HG02884 (cell line): ENCODE measurements around the gene S100A4.
"Not testable (repeated sequence)": the region's sequence is repeated elsewhere in the genome, so short reads cannot be mapped to it uniquely, and the experiment has no call there.

ENCODE experiments used
- ATAC-seq: cut with Tn5 transposase; IDR thresholded peaks from one replicate; pipeline ENCODE4 v1.9.1; 2021; ENCODE audit warnings: mild to moderate bottlenecking, moderate library complexity; ENCODE audit not compliant: unreplicated experiment

Gene S100A4

GRCh38 chr1:153568367-153569099 lies 22.9 kb upstream of the S100A4 start:
- ATAC-seq: no peak

DNA sequence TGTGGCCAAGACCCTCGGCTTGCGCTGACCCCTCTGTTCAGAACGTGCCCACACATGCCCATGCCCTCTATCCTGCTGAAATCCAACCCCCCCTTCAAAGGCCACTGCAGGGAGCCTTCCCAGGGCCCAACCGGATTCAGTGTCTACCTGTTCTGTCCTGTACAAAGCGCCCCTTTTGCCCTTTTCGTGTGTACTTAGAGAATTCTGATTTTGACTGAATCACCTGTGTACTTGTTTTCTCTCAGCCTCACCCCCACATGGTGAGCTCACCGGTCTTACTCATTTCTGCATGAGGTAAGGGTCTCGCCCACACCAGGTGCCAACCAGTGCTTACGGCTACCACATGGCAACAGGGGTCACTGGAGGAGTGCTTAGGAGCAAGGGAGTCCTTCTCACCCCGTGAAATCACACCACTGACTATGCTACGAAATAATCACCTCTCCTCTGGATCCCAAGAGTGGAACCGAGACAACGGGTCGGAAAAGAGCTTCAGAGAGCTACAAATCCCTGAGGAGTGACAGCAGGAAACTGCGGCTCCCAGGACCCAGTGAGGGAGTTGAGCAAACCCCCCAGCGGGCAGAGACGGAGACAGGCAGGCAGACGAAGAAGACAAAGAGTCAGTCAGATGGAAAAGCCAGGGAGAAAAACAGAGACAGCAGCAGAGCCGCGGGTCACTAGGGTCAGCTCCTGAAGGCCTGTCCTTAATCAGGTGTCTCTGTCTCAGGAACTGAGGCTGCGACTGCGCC lies 22.2 kb upstream of the S100A4 start:
- ATAC-seq: no peak

- ATAC-seq: no peak
These were observed 21.1 kb upstream of the S100A4 start for GRCh38 chr1:153566414-153567371.

DNA sequence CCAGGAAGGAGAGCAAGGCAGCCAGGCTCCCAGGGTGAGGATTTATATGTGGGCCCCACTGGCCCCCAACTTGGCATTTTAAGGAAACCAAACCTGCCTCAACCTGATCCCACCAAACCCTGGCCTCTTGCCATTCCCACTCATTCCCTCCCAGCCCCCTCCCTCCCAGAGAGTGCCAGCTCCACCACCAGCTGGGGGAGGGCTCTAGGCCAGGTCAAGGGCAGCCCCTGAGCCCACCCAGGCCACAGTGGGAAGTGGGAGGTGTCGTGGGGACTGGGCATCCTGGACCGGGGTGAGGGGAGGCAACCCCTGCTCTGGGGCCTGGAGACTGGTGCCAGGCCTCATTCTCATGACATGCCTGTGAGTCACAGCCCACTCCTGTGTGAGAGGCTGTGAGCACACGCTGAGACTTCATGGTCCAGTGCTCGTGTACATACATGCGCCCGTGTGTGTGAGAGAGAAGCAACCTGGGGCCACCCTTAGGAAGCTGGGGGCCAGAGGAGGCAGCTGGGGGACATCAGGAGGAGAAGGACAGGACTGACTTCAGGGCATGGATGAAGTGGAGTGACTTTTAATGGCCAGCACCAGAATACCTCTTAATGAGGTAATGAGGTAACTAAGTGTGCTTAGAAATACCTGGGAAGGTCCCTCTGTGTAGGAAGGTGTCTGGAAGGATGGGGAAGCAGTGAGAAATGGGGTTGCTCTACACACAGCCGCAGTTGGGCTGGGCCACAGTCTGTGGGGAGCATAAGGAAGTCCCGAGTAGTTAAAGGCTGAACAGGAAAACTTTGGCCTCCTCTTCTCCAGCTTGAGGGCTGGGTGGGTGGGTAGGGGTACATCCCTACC lies 20.1 kb upstream of the S100A4 start, which contains the start of gene S100A2:
S100A2 (minus strand) TSS at position 316 of the 846 bp plus-strand sequence. CDS start 1,967 bp downstream, outside the sequence.
- no peak for ATAC-seq

DNA sequence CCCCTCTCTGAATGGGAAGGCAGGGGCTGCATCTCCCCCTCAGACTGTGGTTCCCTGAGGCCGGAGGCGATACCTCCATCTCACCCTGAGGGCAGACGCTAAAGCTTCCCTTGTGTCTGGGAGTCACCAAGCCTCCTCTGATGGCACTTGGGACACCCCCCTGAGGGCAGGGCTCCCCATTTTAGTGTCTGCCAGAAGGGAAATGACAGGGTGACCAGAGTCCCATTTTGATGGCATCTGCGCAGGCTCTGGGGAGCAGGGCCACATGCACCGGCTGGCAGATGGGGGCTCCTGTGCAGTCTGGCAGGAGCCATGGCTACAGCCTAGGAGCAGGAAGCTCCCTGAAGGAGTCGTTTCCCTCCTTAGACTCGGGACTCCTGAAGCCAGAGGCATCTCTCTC lies 18.4 kb upstream of the S100A4 start:
- ATAC-seq: no peak

GRCh38 chr1:153563483-153563901 lies 17.9 kb upstream of the S100A4 start:
- ATAC-seq: no peak

- ATAC-seq: not testable (repeated sequence)
These were observed 16.4 kb upstream of the S100A4 start for GRCh38 chr1:153562021-153562420.

DNA sequence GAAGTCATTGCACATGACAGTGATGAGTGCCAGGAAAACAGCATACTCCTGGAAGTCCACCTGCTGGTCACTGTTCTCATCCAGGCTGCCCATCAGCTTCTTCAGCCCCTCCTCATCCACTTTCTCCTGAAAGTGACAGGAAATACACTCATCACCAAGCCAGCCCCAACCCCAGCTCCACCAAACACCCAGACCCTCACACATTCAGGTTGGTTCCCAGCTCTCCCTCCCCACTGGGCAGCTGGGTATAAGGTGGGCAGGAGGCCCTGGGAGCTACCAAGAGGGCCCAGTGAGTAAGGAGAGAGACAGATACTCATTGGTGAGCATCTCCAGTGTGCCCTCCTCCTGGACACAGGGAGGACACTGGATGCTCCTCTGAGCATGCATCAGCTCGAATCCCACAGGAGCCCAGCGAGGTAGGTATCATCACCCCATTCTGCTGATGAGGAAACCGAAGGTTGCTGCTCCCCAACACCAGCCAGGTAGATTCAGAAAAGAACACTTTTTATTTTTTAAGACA lies 15.9 kb upstream of the S100A4 start:
- no peak for ATAC-seq

- ATAC-seq: no peak
These were observed 15.3 kb upstream of the S100A4 start for GRCh38 chr1:153560771-153561465.

DNA sequence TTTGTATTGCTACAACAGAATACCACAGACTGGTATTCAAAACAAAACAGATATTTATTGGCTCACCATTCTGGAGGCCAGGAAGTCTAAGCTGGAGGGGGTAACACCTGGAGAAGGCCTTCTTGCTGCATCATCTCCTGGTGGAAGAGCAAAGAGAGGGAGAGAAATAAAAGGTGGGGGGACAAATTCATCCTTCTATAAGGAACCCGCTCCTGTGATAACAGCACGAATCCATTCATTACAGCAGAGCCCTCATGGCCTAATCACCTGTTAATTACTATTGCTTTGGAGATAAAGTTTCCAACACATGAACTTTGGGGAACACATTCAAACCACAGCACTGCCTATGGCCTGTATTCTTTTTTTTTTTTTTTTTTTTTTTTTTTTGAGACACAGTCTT lies 14.6 kb upstream of the S100A4 start:
- ATAC-seq: no peak

DNA sequence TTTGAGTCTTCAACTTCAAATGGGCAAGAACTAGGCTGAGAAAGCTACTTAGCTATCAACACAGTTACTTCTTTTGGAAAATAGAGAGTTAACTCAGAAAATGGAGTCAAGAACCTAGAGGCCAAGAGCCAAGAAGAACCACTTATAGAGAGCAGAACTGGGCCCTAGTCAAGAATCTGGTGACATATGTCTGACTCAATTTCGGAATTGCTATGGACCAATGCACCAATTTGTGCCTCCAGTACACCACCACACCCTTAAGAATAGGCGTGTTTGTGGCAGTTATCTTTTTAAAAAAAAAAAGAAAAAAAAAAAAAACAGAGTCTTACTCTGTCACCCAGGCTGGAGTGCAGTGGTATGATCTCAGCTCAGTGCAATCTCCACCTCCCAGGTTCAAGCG lies 12.3 kb upstream of the S100A4 start:
- no peak for ATAC-seq

- ATAC-seq: no peak
These were observed 10.7 kb upstream of the S100A4 start for GRCh38 chr1:153556348-153556747.

GRCh38 chr1:153553830-153554541 lies 8.4 kb upstream of the S100A4 start:
- no peak for ATAC-seq

DNA sequence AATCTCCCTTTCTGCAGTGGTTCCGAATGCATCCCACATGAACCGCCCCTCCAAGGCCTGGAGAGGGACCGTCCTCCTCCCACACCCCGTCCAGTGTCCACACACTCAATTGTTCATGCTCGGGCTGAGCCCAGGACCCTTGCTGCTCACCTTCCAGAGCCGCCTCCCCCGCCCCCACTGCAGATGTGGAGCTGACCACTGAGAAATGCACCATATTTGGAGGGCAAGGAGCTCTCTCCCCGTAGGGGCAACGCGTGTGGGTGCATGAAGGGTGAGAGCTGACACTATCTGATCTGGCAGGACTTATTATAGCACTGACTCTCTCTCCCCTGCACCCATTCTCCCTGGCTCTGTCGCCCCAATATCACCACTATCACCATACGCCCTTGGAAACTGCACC lies 7.5 kb upstream of the S100A4 start:
- ATAC-seq: no peak

- no peak for ATAC-seq
These were observed 6.7 kb upstream of the S100A4 start for GRCh38 chr1:153552335-153552734.

- no peak for ATAC-seq
These were observed 5.4 kb upstream of the S100A4 start for GRCh38 chr1:153550827-153551500.

GRCh38 chr1:153550398-153550758 lies 4.8 kb upstream of the S100A4 start:
- no peak for ATAC-seq

DNA sequence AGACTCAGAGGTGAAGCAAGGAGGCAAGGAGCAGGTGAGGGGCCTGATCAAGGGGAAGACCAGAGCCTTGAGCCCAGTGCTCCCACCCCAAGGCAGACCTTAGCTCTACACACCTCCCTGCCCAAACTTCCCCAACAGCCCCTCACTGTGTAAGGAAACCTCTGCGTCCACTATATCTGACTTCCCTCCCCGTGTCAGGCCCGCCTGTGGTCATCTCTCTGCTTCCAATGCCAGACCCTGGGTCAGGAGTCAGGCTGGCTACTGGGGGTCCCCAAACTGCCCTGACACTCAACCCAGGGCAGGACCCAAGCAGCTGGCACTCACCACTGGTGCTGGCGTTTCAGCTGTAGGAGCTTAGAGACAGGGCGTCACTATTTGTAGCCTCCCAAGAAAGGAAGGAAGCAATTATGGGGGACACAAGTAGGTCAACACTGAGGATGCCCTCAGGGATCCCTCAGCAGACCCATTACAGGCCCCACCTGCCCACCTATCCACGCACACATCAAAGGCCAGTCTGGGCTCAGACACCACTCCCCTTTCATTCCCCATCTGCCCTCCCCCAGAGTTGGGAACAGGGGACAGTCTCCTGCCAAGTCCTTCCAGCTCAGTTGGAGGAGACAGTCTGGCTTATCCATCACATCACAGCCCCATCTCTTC lies 4.3 kb upstream of the S100A4 start:
- no peak for ATAC-seq
